Measurements from ENCODE around the gene SLC45A1.

DNA sequence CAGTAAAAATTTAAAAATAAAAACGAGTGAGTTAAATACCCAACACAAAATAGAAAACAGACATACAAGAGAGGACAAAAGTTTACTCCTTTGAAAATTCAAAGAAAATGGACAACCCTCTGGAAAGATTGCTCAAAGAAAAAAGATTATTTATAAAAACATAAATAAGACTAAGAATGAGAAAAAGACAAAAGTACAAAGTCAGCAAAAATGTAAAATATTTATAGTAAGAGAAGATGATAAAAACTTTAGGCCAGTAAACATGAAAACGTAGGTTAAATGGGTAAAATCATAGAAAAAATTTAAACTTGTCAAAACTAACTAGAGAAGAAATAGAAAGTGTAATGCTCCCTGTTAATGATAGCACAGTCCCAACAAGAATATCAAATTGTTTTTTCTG lies 31.9 kb upstream of the SLC45A1 start:
- no peak for TF ChIP-seq CTCF (IDR thresholded peaks at IDR 0.05 in 2 of 3, conservative IDR thresholded peaks at IDR 0.05 in 1 of 3; ENCODE audit: borderline replicate concordance in 1 of 3, insufficient read depth in 1 of 3, low read depth in 2 of 3, low read length in 2 of 3)
- TF ChIP-seq MAX (IDR thresholded peaks at IDR 0.05) = no peak
- TF ChIP-seq TCF7L2 (IDR thresholded peaks at IDR 0.05; ENCODE audit: borderline replicate concordance, extremely low read depth, insufficient read depth, insufficient read length) = no peak
- no peak for TF ChIP-seq POLR2AphosphoS5 (IDR thresholded peaks at IDR 0.05; ENCODE audit: low read depth, low read length)
- TF ChIP-seq POLR2A (IDR thresholded peaks at IDR 0.05; ENCODE audit: borderline replicate concordance, extremely low read depth, insufficient read depth, insufficient read length) = no peak
- no peak for TF ChIP-seq EZH2 (IDR thresholded peaks at IDR 0.05)
- no peak for TF ChIP-seq SP1 (IDR thresholded peaks at IDR 0.05; ENCODE audit: low read depth)
- TF ChIP-seq ATF3 (IDR thresholded peaks at IDR 0.05) = no peak
- TF ChIP-seq CEBPB (IDR thresholded peaks at IDR 0.05; ENCODE audit: low read depth) = no peak
- TF ChIP-seq ZNF274 (IDR thresholded peaks at IDR 0.05; ENCODE audit: low read depth, low read length) = no peak
- no peak for TF ChIP-seq SIN3A (IDR thresholded peaks at IDR 0.05; ENCODE audit: low read depth)
- no peak for TF ChIP-seq EZH2phosphoT487 (IDR thresholded peaks at IDR 0.05; ENCODE audit: borderline replicate concordance)
- no peak for TF ChIP-seq FOSL1 (IDR thresholded peaks at IDR 0.05; ENCODE audit: low read depth)

Data from HCT116 (cell line).